NK-92 (cell line): ENCODE results near the gene EDRF1.
A peak's percentile ranks its signal among the peaks of the same experiment; 100 is the strongest.
"Not testable (repeated sequence)": the region's sequence is repeated elsewhere in the genome, so short reads cannot be mapped to it uniquely, and the experiment has no call there.

Experiments used
- DNase-seq: peaks from one replicate; lab custom pipeline; 2025; ENCODE audit not compliant: unreplicated experiment; lab: John Stamatoyannopoulos, UW

EDRF1 gene

DNA sequence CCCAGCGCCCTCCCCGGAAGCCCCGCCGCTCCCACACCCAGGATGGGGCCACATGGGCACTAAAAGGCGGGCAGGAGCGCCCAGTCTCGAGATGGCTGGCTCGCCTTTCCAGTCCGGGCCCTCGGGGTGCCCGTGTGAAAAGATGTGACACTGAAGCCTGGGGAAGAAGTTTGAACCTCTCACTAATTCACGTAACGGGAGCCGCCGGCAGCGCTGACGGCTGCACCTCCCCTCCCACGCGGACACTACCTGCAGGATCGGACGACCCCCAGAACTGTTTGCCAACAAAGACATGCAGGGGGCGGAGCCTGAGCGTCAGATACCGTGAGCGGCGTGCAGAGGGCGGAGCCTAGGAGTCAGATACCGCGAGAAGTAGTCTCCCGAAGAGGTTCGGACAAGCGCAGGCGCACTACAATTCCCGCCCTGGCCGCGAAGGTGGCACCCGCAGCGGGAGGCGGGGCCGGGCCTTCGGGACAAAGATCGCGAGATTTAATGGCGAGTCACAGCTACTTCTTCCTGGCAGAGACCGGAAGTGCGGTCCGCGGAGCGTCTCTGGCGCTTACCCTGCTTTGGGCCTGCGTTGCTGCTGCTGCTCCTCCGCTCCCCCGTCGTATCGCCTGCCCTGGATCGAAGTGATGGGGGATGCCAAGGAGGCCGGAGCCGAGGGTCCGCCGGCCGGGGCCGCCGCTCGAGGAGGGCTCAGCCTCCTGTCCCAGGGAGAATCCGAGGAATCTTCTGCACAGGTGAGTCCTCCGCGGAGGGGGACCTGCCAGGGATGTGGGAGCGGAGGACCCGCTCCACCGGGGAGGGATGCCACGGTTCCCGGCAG, at the start of gene EDRF1:
Gene EDRF1, plus strand, starts transcription at position 537 of the 829 bp plus-strand sequence. Its CDS starts 99 bp downstream, at position 636.
- DNase-seq: peak; percentile 88

- no peak for DNase-seq
Measured at GRCh38 chr10:125672884-125673283, 46.6 kb upstream of the EDRF1 start.

DNA sequence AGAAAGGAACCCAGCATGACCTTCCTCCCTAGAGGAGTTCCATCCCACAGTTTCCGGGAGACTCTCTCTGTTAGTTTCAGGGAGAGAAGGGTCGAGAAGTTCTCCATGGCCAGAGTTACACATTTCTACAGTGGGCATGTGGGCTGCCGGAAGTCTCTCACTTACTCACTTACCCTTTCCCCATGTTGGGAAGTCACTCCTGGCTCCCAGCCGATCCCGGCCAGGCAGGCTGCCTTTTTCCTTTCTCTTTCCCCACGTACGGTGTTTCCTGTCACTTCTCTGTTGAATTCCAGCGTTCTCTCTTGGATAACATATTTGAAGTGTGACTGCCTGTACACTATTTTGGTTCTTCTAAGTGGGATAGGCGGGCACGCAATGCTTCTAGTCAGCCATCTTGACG, 40.1 kb upstream of the EDRF1 start:
- no peak for DNase-seq

GRCh38 chr10:125683063-125683462, 36.4 kb upstream of the EDRF1 start, which contains the start of gene TEX36:
TEX36 (minus strand) TSS chr10:125683163; CDS start chr10:125682989, 174 bp downstream.
- no peak for DNase-seq

DNA sequence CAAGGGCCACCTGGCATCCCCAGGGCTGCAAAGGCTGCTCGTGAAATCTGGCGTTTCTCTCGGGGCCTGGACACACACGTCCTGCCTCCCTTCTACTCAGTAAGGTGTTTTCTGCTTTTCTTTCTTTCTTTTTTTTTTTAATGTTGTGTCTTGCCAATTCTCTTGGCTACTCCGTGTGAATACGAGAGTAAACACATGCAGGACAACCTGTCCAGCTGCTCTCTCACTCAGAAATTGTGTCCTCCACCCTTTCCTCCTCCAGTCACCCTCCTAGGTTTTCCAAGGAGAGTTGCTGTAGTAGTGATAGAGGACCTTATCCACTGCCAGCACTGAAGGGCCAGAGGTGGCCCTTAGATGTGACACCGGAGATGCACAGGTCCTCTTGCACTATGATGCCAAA, 35.7 kb upstream of the EDRF1 start:
- no peak for DNase-seq

DNA sequence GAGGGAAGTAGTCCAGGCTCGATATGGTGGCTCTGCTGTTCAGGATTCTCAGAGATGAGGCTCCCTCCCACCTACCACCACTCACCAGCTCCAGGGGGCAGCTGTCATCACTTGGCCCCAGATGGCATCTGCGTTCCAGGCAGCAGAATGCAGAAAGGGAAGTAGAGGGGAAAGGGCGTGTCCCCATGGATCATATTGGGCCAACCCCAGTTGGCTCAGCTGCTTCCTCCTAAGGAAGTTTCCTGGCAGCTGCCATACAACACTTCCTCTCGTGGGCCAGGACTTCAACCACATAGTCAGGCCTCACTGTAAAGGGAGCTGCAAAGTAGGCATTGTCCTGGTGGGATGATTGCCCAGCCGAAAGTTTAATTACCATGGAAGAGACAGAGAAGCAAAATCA, 34.9 kb upstream of the EDRF1 start:
- no peak for DNase-seq

DNA sequence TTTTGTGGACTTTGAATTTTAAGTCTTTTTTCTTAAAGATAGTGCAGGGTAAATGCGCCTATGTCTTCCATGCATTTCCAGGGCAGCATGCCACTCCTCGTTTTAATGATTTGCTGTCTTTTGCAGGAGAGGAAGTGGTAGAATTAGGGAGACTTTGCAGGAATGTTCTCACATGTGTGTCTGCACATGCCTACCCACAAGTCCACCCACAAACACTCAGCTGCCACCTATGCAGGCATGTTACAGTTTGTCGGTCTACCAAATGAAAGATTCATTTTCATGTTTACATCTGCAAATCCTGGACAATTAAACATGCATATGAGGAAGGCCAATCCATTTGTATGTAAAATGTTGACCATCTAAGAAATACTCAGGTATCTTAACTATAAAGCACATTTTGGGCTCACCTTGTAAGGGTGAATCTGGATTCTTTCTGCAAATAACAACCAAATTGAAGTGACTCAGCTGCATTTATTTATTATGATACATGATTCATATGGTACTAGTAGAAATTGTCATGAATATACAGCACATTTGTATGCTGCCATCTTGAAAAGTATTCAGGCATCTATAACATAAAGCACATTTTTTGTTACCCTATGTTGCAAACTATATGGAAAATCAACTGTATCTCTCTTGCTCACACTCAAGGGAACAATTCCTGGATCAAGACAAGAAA, 31.9 kb upstream of the EDRF1 start:
- DNase-seq: no peak

GRCh38 chr10:125689955-125690569, 29.4 kb upstream of the EDRF1 start:
- no peak for DNase-seq

DNA sequence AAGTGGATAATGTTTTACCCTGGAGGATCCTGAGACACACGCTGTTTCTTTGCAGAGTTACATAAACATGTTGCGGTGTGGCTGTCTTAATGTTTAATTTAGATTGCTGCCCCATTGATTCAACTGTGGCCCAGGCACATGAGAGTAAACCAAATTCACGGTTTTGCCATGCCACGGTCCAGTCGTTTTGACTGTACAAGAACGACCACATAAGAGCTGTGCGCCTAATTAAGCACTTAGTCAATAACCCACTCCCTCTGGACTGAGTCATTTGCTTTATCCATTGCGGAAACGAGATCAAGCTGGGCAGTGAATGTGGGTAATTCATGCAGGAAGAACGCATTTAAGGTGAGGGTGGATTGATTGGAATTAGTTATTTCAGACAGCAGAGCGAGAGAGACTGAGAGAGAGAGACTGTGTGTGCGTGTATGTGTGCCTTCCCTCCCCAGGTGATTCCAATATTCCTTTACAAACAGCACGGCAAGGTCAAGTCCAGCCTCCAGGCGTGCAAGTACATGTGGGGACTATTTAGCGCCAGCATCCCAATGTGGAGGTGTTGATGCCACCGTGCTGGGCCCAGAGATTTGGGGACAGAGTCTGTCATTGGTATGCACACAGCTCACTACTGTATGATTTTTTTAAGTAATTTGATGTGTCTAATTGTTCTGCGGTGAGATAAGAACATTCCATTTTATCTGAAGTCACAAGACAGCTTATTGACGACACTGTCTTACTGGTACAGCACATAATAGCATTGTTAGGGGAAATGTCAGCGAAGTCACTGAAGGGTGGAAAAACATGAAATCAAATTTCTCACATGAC, 28.1 kb upstream of the EDRF1 start:
- DNase-seq: no peak

DNA sequence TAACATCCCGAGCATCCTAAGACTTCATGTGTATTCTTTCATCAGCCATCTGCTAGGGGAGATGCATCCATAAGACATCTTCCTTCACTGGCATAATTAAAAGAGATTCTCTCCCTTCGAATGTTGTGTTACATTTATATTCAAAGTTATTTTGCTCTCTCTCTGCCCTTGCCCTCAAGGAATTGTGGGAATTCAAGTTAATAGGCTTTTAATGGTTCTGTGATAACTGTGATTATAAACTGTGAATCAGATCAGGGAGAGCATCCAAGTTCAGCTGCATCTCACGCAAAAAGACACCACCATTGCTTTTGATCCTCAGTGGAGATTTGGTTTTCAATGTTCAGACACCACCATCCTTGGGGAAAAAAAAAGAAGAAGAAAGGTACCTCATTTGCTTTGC, 27.3 kb upstream of the EDRF1 start:
- no peak for DNase-seq

DNA sequence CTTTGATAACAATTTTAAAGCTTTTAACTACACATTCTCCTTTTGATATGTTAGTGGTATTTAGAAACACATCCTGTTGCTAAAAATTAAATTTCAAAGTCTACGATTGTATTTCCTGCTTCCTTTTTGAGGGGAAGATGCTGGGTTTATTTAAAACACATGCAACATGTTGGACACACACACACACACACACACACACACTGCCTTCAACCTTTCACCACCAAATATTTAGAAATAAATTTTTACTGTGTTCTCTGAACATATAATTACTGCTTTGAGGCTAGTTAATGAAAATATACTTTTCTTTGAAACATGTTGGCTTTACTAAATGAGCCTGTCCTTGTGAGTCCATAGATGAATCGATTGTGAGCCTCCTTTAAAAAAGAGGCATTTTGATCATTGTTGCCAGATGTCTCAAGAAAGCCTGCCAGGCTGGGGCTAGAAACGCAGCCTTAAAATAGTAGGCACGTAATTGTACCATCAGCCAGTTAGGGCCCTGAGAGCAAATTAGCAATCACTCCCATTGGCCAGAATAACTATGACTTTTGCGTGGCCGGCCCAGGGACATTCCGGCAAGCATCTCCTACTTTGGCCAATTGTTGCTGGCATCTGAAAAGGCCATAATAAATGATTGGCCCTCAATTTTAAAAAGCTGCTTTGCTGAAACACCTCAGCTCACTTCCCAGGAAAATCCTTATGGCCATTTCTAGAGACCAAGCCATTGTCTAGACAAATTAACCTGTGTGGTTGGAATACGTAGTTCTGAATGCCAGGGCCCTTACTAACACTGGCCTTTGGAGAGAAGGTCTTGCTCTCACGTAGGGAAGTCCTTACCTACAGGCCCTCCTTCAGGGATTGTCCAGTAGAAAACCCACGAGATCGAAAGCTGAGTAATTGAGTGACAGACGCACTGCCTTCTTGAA, 26.6 kb upstream of the EDRF1 start:
- DNase-seq: no peak

GRCh38 chr10:125693524-125693847, 26.0 kb upstream of the EDRF1 start:
- no peak for DNase-seq

DNA sequence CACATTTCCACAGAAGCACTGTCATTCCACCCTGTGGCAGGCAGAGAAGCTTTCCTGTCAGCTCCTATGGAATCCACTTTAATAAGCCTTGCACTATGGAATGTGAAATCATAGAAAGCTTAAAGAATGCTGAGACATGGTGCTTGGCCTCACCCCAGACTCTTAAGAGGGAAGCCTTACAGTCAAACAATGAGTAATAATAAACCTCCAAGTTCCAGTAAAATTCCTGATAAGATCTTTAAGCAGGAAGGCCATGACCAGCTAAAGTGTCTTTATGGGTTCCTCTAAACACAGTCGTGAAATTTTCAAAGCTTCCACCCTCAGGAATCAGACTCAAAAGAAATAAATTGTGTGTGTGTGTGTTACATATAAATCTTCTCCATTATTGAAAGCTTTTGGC, 24.6 kb upstream of the EDRF1 start:
- DNase-seq: no peak

DNA sequence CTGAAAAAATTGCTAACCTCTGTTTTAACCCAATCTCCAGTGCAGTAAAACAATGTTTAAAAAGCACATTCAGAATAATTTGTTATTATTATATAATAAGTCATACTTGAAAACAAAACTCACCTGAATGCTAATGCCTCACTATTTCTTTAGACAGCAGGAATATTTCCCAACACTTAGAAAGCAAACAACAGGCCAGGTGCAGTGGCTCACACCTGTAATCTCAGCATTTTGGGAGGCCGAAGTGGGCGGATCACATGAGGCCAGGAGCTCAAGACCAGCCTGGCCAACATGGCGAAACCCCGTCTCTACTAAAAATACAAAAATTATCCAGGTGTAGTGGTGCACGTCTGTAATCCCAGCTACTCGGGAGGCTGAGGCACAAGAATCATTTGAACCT, 22.6 kb upstream of the EDRF1 start:
- not testable (repeated sequence) for DNase-seq

DNA sequence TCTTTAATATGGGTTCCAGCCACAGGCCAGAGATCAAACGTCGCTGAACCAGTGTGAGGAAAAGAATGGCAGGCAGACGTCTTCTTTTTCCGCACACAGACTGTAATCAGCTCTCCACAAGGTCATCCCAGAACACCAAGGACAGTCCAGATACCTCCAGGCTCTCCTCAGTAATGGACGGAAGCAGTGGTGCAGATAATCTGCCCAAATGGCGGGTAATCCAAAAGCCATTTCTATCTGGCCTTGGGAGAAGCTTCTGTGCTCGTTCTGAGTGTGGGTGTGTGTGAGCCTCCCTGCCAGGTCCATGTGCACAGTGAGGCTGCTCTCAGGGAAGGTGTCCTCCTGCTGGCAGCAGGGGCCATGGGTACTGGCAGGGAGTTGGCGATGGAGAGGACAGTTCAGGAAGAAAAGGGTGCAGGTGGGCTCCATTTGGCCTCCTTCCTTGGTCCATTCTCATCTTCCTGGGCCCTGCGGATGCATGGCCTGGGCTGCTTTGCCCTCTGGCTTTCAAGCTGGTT, 21.0 kb upstream of the EDRF1 start:
- DNase-seq: no peak

GRCh38 chr10:125699562-125700143, 19.9 kb upstream of the EDRF1 start:
- DNase-seq: no peak

- DNase-seq: no peak
Measured at GRCh38 chr10:125700355-125700911, 19.1 kb upstream of the EDRF1 start.

DNA sequence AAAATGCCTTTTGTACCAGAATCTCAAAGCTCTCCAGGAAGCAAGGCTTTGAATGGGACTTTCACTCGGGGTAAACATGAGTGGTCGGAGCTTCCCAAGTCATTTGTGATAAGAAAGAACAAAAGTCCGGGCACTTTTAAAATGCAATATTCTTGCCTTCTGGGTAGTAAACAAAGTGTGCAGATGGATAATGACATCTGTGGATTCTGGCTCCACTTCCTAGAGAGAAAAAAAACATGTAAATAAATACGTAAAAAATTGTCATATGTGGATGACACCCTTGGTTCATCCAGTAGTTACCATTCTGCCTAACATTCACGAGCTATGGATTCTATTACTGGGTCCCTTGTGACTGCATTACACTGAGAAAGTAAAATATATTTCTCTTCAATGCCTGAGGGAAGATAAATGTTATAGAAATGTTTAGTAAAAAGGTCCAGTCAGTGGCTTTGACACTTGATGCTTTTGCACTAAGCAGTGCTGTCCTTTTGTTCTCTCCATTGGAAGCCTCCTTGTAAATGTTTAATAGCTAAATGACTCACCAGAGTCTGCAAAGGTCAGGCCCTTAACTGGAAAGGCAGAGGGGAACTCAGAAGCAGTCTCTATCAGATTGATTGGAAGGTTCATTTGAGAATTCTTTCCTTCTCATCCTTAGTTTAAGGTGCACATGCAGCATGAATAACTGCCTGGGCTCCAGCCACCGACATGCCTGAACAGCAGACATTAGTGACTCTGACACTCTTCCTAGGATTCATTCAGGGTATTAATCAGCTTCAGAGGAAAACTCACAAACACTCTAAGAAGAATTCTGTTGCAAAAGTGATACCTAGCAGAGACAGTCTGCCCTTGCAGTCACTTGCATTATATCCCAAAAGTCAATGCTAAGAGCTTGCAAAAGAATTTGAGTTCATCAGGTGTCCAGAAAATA, 11.7 kb upstream of the EDRF1 start:
- DNase-seq: no peak
